ENCODE results near the gene MYADML2. TPM values are rescaled to one million over a fixed set of nuclear protein-coding genes. Genes with fewer than 3 reads are reported as not detected.

The MYADML2 gene
- total and polyA plus RNA-seq, 8 donors = not detected

DNA sequence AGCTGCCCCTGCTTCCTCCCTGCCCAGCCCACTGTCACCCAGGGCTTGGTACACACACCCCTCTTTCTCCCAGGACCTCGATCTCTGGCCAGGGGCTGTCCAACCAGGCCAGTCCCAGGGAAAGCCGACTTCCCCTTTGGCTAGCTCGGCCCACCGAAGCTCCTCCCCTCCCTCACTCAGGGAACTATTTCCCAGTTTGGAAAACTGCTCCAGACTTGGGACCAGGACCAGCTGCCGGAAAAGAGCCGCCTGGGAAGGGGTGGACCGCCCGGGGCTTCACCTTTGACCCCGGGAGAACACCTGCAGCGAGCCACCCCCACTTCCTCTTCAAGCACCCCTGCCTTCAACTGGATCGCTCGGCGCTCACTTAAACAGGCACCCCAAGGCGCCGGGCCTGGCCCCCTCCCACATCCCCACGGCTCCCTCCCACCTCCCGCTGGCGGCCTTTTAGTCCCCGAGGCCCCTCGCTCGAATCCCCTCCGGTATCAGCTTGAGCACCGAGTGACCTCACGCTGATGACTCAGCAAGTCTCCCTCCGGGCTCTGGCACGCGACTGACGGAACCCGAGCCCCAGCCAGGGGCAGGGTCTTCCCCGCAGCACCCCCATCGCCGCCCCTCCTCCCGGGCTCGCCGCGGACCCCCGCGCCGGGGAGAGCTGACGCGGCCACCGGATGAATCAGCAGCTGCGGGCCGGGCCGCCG, 20.4 kb downstream of the MYADML2 start:
- DNase-seq = peak; percentile 89 to 92
- H3K9me3 ChIP-seq = no peaks in the 10 kb centered on the region
- WGBS, 5 donors = 0 to 1% (median 0%) methylated on average over 10 to 46 of the region's 46 CpGs
- TF ChIP-seq POLR2A (IDR thresholded peaks at IDR 0.05) = no peak
- peak in 2 of 3 donors; percentile 81 for TF ChIP-seq POLR2AphosphoS5 (IDR thresholded peaks at IDR 0.05)
- H3K4me1 ChIP-seq = peaks cover 53 to 66% (median 63%) of the 10 kb centered on the region in 4 donors
- H3K27me3 ChIP-seq = peaks cover 0 to 31% (median 6%) of the 10 kb centered on the region in 3 donors
- peaks cover 8 to 13% (median 12%) of the 10 kb centered on the region in 4 donors for H3K36me3 ChIP-seq
- intact Hi-C loops (cut with DNase I; ENCODE audit: low total_unique reads) = no loop called here
- peak overlapping the region; percentile 93 to 99 (median 98) for H3K27ac ChIP-seq
- H3K4me3 ChIP-seq = peak overlapping the region; percentile 92 to 98 (median 94)

DNA sequence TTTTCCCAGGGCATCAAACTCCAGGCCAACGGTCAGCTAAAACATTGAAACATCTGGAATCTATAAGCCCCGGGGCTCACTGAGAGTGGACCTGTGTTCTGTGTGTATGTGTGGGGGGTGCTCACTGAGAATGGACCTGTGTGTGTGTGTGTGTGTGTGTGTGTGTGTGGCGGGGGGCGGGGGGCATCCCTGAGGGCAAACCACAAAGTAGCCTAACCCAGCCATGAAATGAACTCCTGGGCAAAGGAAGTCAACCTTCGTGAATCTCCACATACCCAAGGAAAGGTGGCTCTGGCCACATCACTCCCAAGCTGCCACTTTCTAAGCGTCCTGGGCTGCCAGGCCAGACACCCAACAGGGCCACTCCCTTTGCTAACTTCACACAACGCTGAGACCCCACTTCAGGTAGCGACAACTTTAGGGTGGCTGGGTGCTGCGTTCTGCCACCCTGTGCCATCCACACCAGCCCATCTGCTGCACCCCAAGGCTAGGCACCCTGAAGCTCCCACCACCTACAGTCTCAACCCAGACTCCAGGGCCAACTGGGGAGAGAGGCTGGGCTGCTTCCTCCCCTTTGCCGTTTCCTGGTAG, 21.1 kb downstream of the MYADML2 start:
- DNase-seq = no peak
- peaks cover 53 to 71% (median 67%) of the 10 kb centered on the region in 4 donors for H3K4me1 ChIP-seq
- H3K4me3 ChIP-seq = peak overlapping the region; percentile 92 to 98 (median 94)
- TF ChIP-seq, protein P1, sequence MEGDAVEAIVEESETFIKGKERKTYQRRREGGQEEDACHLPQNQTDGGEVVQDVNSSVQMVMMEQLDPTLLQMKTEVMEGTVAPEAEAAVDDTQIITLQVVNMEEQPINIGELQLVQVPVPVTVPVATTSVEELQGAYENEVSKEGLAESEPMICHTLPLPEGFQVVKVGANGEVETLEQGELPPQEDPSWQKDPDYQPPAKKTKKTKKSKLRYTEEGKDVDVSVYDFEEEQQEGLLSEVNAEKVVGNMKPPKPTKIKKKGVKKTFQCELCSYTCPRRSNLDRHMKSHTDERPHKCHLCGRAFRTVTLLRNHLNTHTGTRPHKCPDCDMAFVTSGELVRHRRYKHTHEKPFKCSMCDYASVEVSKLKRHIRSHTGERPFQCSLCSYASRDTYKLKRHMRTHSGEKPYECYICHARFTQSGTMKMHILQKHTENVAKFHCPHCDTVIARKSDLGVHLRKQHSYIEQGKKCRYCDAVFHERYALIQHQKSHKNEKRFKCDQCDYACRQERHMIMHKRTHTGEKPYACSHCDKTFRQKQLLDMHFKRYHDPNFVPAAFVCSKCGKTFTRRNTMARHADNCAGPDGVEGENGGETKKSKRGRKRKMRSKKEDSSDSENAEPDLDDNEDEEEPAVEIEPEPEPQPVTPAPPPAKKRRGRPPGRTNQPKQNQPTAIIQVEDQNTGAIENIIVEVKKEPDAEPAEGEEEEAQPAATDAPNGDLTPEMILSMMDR (IDR thresholded peaks at IDR 0.05) = no peak
- TF ChIP-seq POLR2A (IDR thresholded peaks at IDR 0.05) (no peak), POLR2AphosphoS5 (IDR thresholded peaks at IDR 0.05) (no peak)
- peak overlapping the region; percentile 93 to 99 (median 98) for H3K27ac ChIP-seq
- H3K9me3 ChIP-seq = no peaks in the 10 kb centered on the region
- 39 to 53% (median 48%) methylated on average over 3 to 10 of the region's 10 CpGs for WGBS, 5 donors
- H3K36me3 ChIP-seq = peaks cover 8 to 17% (median 16%) of the 10 kb centered on the region in 4 donors
- H3K27me3 ChIP-seq = peaks cover 0 to 25% (median 6%) of the 10 kb centered on the region in 3 donors
- intact Hi-C loops (cut with DNase I; ENCODE audit: low total_unique reads) = no loop called here

DNA sequence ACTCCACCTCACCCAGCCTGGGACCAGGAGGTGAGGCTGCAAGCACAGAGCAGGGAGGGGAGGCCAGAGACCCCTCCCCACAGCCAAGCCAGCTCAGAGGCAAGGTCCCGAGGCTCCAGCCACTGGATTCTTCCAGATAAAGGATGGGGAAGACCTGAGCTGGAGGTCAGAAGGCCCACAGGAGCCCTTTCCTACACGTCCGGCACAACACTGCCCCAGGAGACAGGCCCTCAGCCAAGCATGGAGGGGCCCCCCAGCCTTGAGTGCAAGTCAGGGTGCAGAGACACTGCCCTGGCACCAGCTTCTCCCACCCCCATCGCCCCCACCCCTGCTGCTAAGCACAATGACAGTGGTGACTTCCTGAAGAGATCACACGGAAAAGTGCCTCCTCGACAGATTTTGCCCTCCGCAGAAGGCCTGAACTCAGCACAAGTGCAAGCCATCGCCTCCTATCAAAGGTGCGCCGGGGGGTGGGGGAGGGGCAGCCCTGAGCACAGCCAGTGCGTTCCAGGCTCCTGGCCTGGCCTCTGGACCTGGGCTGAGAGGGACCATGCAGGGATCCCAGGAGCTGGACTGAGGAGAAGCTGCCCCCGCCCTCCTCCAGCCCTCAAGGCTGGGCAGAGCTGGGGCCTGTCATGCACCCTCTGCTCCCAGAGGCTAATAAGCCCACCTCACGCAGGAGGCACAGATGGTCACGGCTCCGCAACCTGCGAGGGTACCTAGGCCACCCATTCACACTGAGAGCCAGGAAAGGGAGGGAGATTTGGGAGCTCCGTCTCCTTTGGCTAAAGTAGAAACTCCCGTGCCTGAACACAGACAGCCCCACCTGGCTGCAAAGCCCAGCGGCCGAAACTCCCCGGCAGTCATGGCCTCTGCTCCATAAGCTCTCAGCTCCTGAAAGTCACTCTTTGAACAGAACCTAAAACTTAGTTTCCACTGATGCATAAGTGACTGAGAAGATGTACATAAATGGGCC, 22.2 kb downstream of the MYADML2 start:
- peak overlapping the region; percentile 1 to 99 (median 98) for H3K27ac ChIP-seq
- peaks cover 16 to 28% (median 26%) of the 10 kb centered on the region in 4 donors for H3K36me3 ChIP-seq
- peak in 1 of 2 donors; percentile 72 for DNase-seq
- H3K4me1 ChIP-seq = peaks cover 53 to 82% (median 78%) of the 10 kb centered on the region in 4 donors
- WGBS, 5 donors = 52 to 76% (median 54%) methylated on average over 6 to 21 of the region's 21 CpGs
- no peaks in the 10 kb centered on the region for H3K9me3 ChIP-seq
- H3K4me3 ChIP-seq = peak overlapping the region in 2 of 4 donors; percentile 38 to 41
- TF ChIP-seq EP300 (IDR thresholded peaks at IDR 0.05) = no peak
- no peak for TF ChIP-seq POLR2AphosphoS5 (IDR thresholded peaks at IDR 0.05)
- TF ChIP-seq, protein P1 (IDR thresholded peaks at IDR 0.05) = no peak
- no peak for TF ChIP-seq POLR2A (IDR thresholded peaks at IDR 0.05)
- intact Hi-C loops (cut with DNase I; ENCODE audit: low total_unique reads) = no loop called here
- peaks cover 0 to 19% (median 6%) of the 10 kb centered on the region in 3 donors for H3K27me3 ChIP-seq

DNA sequence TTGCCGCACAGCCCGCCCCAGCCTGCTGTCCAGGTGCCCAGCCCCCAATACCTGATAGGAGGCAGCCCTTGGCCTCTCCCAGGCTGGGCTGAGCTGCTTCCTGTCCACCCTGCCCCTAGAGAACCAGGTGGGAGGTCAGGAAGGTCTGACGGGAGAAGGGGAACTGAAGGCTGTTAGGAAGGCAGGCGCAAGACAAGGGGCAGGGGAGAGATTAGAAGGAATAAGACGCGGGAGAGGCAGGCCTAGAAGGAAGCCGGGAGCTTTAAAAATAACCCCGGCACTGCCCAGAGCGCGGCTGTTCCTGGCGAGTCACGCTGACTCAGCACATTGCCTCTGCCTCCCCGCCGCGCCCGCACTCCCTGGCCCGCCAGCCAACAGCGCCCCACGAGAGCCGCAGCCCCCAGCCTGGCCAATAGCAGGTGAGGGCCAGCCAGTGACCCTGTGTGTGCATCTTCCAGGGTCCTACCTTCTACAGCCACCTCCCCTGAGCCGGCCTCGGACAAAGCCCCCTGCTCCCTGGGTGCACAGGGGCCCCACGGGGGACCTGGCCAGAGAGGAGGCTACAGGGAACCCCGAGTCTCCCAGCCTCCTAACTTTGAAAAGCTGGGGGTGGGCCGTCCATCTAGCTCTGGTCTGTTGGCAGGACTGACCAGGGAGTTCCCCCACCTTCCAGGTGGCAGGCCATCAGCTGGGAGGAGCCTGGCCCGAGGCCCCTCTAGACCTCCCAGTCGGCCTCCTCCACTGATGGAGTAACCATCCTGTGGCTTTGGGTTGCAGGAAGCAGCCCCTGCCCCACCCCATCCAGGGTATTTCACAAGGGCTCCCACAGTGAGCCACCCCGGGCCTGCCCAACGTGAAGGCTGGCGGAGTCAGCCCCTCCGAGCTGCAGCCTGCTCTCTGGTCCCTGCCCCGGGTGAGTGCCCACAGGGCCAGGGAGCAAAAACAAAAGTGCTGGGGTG, 23.5 kb downstream of the MYADML2 start:
- WGBS, 5 donors = 7 to 26% (median 21%) methylated on average over 14 to 32 of the region's 32 CpGs
- Histone ChIP-seq H3K27me3 (peaks cover 0 to 6% (median under 1%) of the 10 kb centered on the region in 3 donors), H3K4me3 (peak overlapping the region; percentile 28 to 41 (median 36)), H3K9me3 (no peaks in the 10 kb centered on the region), H3K36me3 (peaks cover 23 to 39% (median 30%) of the 10 kb centered on the region in 4 donors), H3K27ac (peak overlapping the region; percentile 77 to 99 (median 98)), H3K4me1 (peaks cover 62 to 91% (median 84%) of the 10 kb centered on the region in 4 donors)
- intact Hi-C loops (cut with DNase I; ENCODE audit: low total_unique reads) = no loop called here
- TF ChIP-seq POLR2AphosphoS5 (IDR thresholded peaks at IDR 0.05) = peak in 2 of 3 donors; percentile 59 to 64
- no peak for TF ChIP-seq POLR2A (IDR thresholded peaks at IDR 0.05)
- no peak for TF ChIP-seq EP300 (IDR thresholded peaks at IDR 0.05)
- TF ChIP-seq, protein P1 (IDR thresholded peaks at IDR 0.05) = no peak
- peak; percentile 85 to 93 for DNase-seq
